ENCODE results near the gene TNFRSF14.

Gene TNFRSF14

GRCh38 chr1:2540816-2541492, 15.2 kb upstream of the TNFRSF14 start:
- Histone ChIP-seq H3K36me3 (ENCODE audit: insufficient read depth, low read length) (no peaks in the 10 kb centered on the region), H3K27me3 (ENCODE audit: control insufficient read depth in 1 of 2, insufficient read depth in 2 of 2, low read length in 2 of 2) (peaks cover 0 to 87% of the 10 kb centered on the region in 2 donors), H3K4me1 (ENCODE audit: insufficient read depth, low read length) (peaks cover 5% of the 10 kb centered on the region), H3K4me3 (ENCODE audit: low read depth in 1 of 2, low read length in 2 of 2) (no peak overlapping the region), H3K9me3 (ENCODE audit: low read length) (no peaks in the 10 kb centered on the region), H3K9ac (ENCODE audit: low read length) (no peak overlapping the region), H3K27ac (ENCODE audit: low read depth, low read length) (no peak overlapping the region)

GRCh38 chr1:2541619-2542245, 14.4 kb upstream of the TNFRSF14 start:
- H3K27ac ChIP-seq (ENCODE audit: low read depth, low read length) = no peak overlapping the region
- H3K9me3 ChIP-seq (ENCODE audit: low read length) = no peaks in the 10 kb centered on the region
- no peak overlapping the region for H3K9ac ChIP-seq (ENCODE audit: low read length)
- H3K27me3 ChIP-seq (ENCODE audit: control insufficient read depth in 1 of 2, insufficient read depth in 2 of 2, low read length in 2 of 2) = peaks cover 0 to 87% of the 10 kb centered on the region in 2 donors
- peaks cover 5% of the 10 kb centered on the region for H3K4me1 ChIP-seq (ENCODE audit: insufficient read depth, low read length)
- H3K4me3 ChIP-seq (ENCODE audit: low read depth in 1 of 2, low read length in 2 of 2) = no peak overlapping the region
- H3K36me3 ChIP-seq (ENCODE audit: insufficient read depth, low read length) = no peaks in the 10 kb centered on the region

GRCh38 chr1:2542246-2542915, 13.8 kb upstream of the TNFRSF14 start:
- H3K27ac ChIP-seq (ENCODE audit: low read depth, low read length) = no peak overlapping the region
- no peaks in the 10 kb centered on the region for H3K36me3 ChIP-seq (ENCODE audit: insufficient read depth, low read length)
- no peak overlapping the region for H3K9ac ChIP-seq (ENCODE audit: low read length)
- H3K4me3 ChIP-seq (ENCODE audit: low read depth in 1 of 2, low read length in 2 of 2) = no peak overlapping the region
- peaks cover 0 to 89% of the 10 kb centered on the region in 2 donors for H3K27me3 ChIP-seq (ENCODE audit: control insufficient read depth in 1 of 2, insufficient read depth in 2 of 2, low read length in 2 of 2)
- H3K4me1 ChIP-seq (ENCODE audit: insufficient read depth, low read length) = peaks cover 10% of the 10 kb centered on the region
- no peaks in the 10 kb centered on the region for H3K9me3 ChIP-seq (ENCODE audit: low read length)

- H3K4me1 ChIP-seq (ENCODE audit: insufficient read depth, low read length) = peaks cover 19% of the 10 kb centered on the region
- no peak overlapping the region for H3K9ac ChIP-seq (ENCODE audit: low read length)
- no peaks in the 10 kb centered on the region for H3K9me3 ChIP-seq (ENCODE audit: low read length)
- H3K36me3 ChIP-seq (ENCODE audit: insufficient read depth, low read length) = no peaks in the 10 kb centered on the region
- peaks cover 0 to 86% of the 10 kb centered on the region in 2 donors for H3K27me3 ChIP-seq (ENCODE audit: control insufficient read depth in 1 of 2, insufficient read depth in 2 of 2, low read length in 2 of 2)
- H3K27ac ChIP-seq (ENCODE audit: low read depth, low read length) = no peak overlapping the region
- H3K4me3 ChIP-seq (ENCODE audit: low read depth in 1 of 2, low read length in 2 of 2) = no peak overlapping the region
These were observed 12.6 kb upstream of the TNFRSF14 start for GRCh38 chr1:2543543-2544092.

GRCh38 chr1:2544093-2544874, 11.9 kb upstream of the TNFRSF14 start:
- Histone ChIP-seq H3K9ac (ENCODE audit: low read length) (no peak overlapping the region), H3K36me3 (ENCODE audit: insufficient read depth, low read length) (no peaks in the 10 kb centered on the region), H3K4me1 (ENCODE audit: insufficient read depth, low read length) (peaks cover 24% of the 10 kb centered on the region), H3K4me3 (ENCODE audit: low read depth in 1 of 2, low read length in 2 of 2) (no peak overlapping the region), H3K27me3 (ENCODE audit: control insufficient read depth in 1 of 2, insufficient read depth in 2 of 2, low read length in 2 of 2) (peaks cover 0 to 80% of the 10 kb centered on the region in 2 donors), H3K9me3 (ENCODE audit: low read length) (no peaks in the 10 kb centered on the region), H3K27ac (ENCODE audit: low read depth, low read length) (no peak overlapping the region)

GRCh38 chr1:2544875-2545640, 11.1 kb upstream of the TNFRSF14 start:
- no peaks in the 10 kb centered on the region for H3K9me3 ChIP-seq (ENCODE audit: low read length)
- no peak overlapping the region for H3K27ac ChIP-seq (ENCODE audit: low read depth, low read length)
- no peak overlapping the region for H3K4me3 ChIP-seq (ENCODE audit: low read depth in 1 of 2, low read length in 2 of 2)
- H3K4me1 ChIP-seq (ENCODE audit: insufficient read depth, low read length) = peaks cover 26% of the 10 kb centered on the region
- no peaks in the 10 kb centered on the region for H3K36me3 ChIP-seq (ENCODE audit: insufficient read depth, low read length)
- H3K9ac ChIP-seq (ENCODE audit: low read length) = no peak overlapping the region
- peaks cover 0 to 73% of the 10 kb centered on the region in 2 donors for H3K27me3 ChIP-seq (ENCODE audit: control insufficient read depth in 1 of 2, insufficient read depth in 2 of 2, low read length in 2 of 2)

- no peaks in the 10 kb centered on the region for H3K9me3 ChIP-seq (ENCODE audit: low read length)
- no peak overlapping the region for H3K9ac ChIP-seq (ENCODE audit: low read length)
- H3K27ac ChIP-seq (ENCODE audit: low read depth, low read length) = no peak overlapping the region
- peaks cover 26% of the 10 kb centered on the region for H3K4me1 ChIP-seq (ENCODE audit: insufficient read depth, low read length)
- H3K4me3 ChIP-seq (ENCODE audit: low read depth in 1 of 2, low read length in 2 of 2) = no peak overlapping the region
- H3K27me3 ChIP-seq (ENCODE audit: control insufficient read depth in 1 of 2, insufficient read depth in 2 of 2, low read length in 2 of 2) = peaks cover 0 to 64% of the 10 kb centered on the region in 2 donors
- H3K36me3 ChIP-seq (ENCODE audit: insufficient read depth, low read length) = no peaks in the 10 kb centered on the region
These were observed 10.2 kb upstream of the TNFRSF14 start for GRCh38 chr1:2545754-2546514.

- Histone ChIP-seq H3K9me3 (ENCODE audit: low read length) (no peaks in the 10 kb centered on the region), H3K27ac (ENCODE audit: low read depth, low read length) (no peak overlapping the region), H3K27me3 (ENCODE audit: control insufficient read depth in 1 of 2, insufficient read depth in 2 of 2, low read length in 2 of 2) (peaks cover 0 to 57% of the 10 kb centered on the region in 2 donors), H3K4me1 (ENCODE audit: insufficient read depth, low read length) (peaks cover 26% of the 10 kb centered on the region), H3K4me3 (ENCODE audit: low read depth in 1 of 2, low read length in 2 of 2) (peak overlapping the region in 1 of 2 donors; percentile 47), H3K9ac (ENCODE audit: low read length) (no peak overlapping the region), H3K36me3 (ENCODE audit: insufficient read depth, low read length) (no peaks in the 10 kb centered on the region)
These were observed 9.5 kb upstream of the TNFRSF14 start for GRCh38 chr1:2546515-2547209.

GRCh38 chr1:2547210-2548067, 8.7 kb upstream of the TNFRSF14 start:
- H3K27ac ChIP-seq (ENCODE audit: low read depth, low read length) = no peak overlapping the region
- peak overlapping the region in 1 of 2 donors; percentile 47 for H3K4me3 ChIP-seq (ENCODE audit: low read depth in 1 of 2, low read length in 2 of 2)
- no peaks in the 10 kb centered on the region for H3K36me3 ChIP-seq (ENCODE audit: insufficient read depth, low read length)
- peaks cover 26% of the 10 kb centered on the region for H3K4me1 ChIP-seq (ENCODE audit: insufficient read depth, low read length)
- no peaks in the 10 kb centered on the region for H3K9me3 ChIP-seq (ENCODE audit: low read length)
- H3K9ac ChIP-seq (ENCODE audit: low read length) = no peak overlapping the region
- H3K27me3 ChIP-seq (ENCODE audit: control insufficient read depth in 1 of 2, insufficient read depth in 2 of 2, low read length in 2 of 2) = peaks cover 0 to 54% of the 10 kb centered on the region in 2 donors

All from muscle layer of colon (tissue), 2 donors.